Stimulated activated CD4-positive, alpha-beta T cell treated with anti-CD3 and anti-CD28 coated beads, Interleukin-1b, Interleukin-23, amount 100 ng/mL, for 1 hour (primary cell): ENCODE data around the gene ALK.

ENCODE experiments used
- DNase-seq, 2 donors: peaks; one replicate each; pipeline ENCODE4 v3.0.0-alpha.2; 2020; ENCODE audit warnings: low read depth in 2 of 2

Gene ALK

GRCh38 chr2:29902356-29902755, 19.0 kb downstream of the ALK start:
- no peak for DNase-seq

GRCh38 chr2:29900971-29901633, 20.3 kb downstream of the ALK start:
- no peak for DNase-seq

- no peak for DNase-seq
Observed at GRCh38 chr2:29898999-29899398, 22.4 kb downstream of the ALK start.

GRCh38 chr2:29894822-29895614, 26.4 kb downstream of the ALK start:
- DNase-seq = no peak

- DNase-seq = no peak
Observed at GRCh38 chr2:29892585-29893259, 28.7 kb downstream of the ALK start.

- DNase-seq = no peak
Observed at GRCh38 chr2:29881089-29881730, 40.2 kb downstream of the ALK start.

- DNase-seq = no peak
Observed at GRCh38 chr2:29880084-29880483, 41.3 kb downstream of the ALK start.

GRCh38 chr2:29879456-29879855, 41.9 kb downstream of the ALK start:
- no peak for DNase-seq

- no peak for DNase-seq
Observed at GRCh38 chr2:29878898-29879297, 42.5 kb downstream of the ALK start.

- no peak for DNase-seq
Observed at GRCh38 chr2:29876374-29876773, 45.0 kb downstream of the ALK start.

- no peak for DNase-seq
Observed at GRCh38 chr2:29874745-29875144, 46.6 kb downstream of the ALK start.

GRCh38 chr2:29872870-29873269, 48.5 kb downstream of the ALK start:
- no peak for DNase-seq

GRCh38 chr2:29871541-29871940, 49.8 kb downstream of the ALK start:
- DNase-seq = no peak

- DNase-seq = no peak
Observed at GRCh38 chr2:29865512-29865911, 55.9 kb downstream of the ALK start.

- DNase-seq = no peak
Observed at GRCh38 chr2:29864988-29865387, 56.4 kb downstream of the ALK start.

- no peak for DNase-seq
Observed at GRCh38 chr2:29855924-29856639, 65.3 kb downstream of the ALK start.

GRCh38 chr2:29850794-29851193, 70.6 kb downstream of the ALK start:
- no peak for DNase-seq

- DNase-seq = no peak
Observed at GRCh38 chr2:29848566-29849310, 72.6 kb downstream of the ALK start.

- DNase-seq = no peak
Observed at GRCh38 chr2:29847886-29848285, 73.5 kb downstream of the ALK start.

- DNase-seq = no peak
Observed at GRCh38 chr2:29844713-29845326, 76.6 kb downstream of the ALK start.
